ENCODE data around the gene KLC4. TPM values are rescaled to one million over a fixed set of nuclear protein-coding genes. Genes with fewer than 3 reads are reported as not detected.

The KLC4 gene
- total and polyA plus RNA-seq, 2 donors from 2014 or later: 33.7 to 39.0 TPM

GRCh38 chr6:43020052-43020705 lies 39.3 kb upstream of the KLC4 start:
- Histone ChIP-seq H3K4me3 (ENCODE audit: low read length in 3 of 3) (peak overlapping the region in 1 of 3 donors; percentile 97), H3K27me3 (ENCODE audit: control insufficient read depth, insufficient read depth, low read length) (no peaks in the 10 kb centered on the region), H3K4me1 (ENCODE audit: control insufficient read depth in 2 of 3, insufficient read depth in 2 of 3, low read depth in 1 of 3, low read length in 3 of 3) (peaks cover 0 to 17% (median 16%) of the 10 kb centered on the region in 3 donors), H3K36me3 (ENCODE audit: control insufficient read depth in 2 of 3, insufficient read depth in 3 of 3, low read length in 3 of 3) (peaks cover 9 to 23% (median 17%) of the 10 kb centered on the region in 3 donors), H3K9ac (ENCODE audit: low read length in 3 of 3) (no peak overlapping the region), H3K9me3 (ENCODE audit: control insufficient read depth in 2 of 3, insufficient read depth in 1 of 3, low read length in 3 of 3) (no peaks in the 10 kb centered on the region), H3K27ac (ENCODE audit: low read depth in 2 of 2, low read length in 2 of 2) (no peak overlapping the region)
- TF ChIP-seq CTCF (IDR thresholded peaks at IDR 0.05; ENCODE audit: borderline replicate concordance, extremely low read depth, insufficient read depth): no peak
- DNase-seq: no peak
- FAIRE-seq: no peak
- intact Hi-C loops (cut with DNase I): no loop called here

- Histone ChIP-seq H3K9ac (ENCODE audit: low read length in 3 of 3) (peak overlapping the region in 1 of 3 donors; percentile 68), H3K4me3 (ENCODE audit: low read length in 3 of 3) (peak overlapping the region; percentile 59 to 97 (median 66))
Observed at GRCh38 chr6:43020847-43021246, 38.6 kb upstream of the KLC4 start.

GRCh38 chr6:43021270-43022047 lies 38.0 kb upstream of the KLC4 start, which contains the start of gene RRP36:
Gene RRP36, plus strand, starts transcription at chr6:43021623. Its CDS starts 32 bp downstream, at chr6:43021655.
- Histone ChIP-seq H3K9me3 (ENCODE audit: control insufficient read depth in 2 of 3, insufficient read depth in 1 of 3, low read length in 3 of 3) (no peaks in the 10 kb centered on the region), H3K27me3 (ENCODE audit: control insufficient read depth, insufficient read depth, low read length) (no peaks in the 10 kb centered on the region), H3K27ac (ENCODE audit: low read depth in 2 of 2, low read length in 2 of 2) (peak within 1 kb of the TSS; percentile 73 to 79), H3K9ac (ENCODE audit: low read length in 3 of 3) (peak within 1 kb of the TSS; percentile 73 to 88 (median 79)), H3K4me1 (ENCODE audit: control insufficient read depth in 2 of 3, insufficient read depth in 2 of 3, low read depth in 1 of 3, low read length in 3 of 3) (peaks cover 0 to 11% (median 10%) of the 10 kb centered on the region in 3 donors), H3K4me3 (ENCODE audit: low read length in 3 of 3) (peak within 1 kb of the TSS; percentile 97 to 100 (median 97)), H3K36me3 (ENCODE audit: control insufficient read depth in 2 of 3, insufficient read depth in 3 of 3, low read length in 3 of 3) (peaks cover 9 to 33% (median 22%) of the 10 kb centered on the region in 3 donors)
- intact Hi-C loops (cut with DNase I): no loop called here
- DNase-seq (peak; percentile 79 to 93 (median 88)), FAIRE-seq (no peak)
- no peak for TF ChIP-seq CTCF (IDR thresholded peaks at IDR 0.05; ENCODE audit: borderline replicate concordance, extremely low read depth, insufficient read depth)

More at GRCh38 chr6:43020847-43021246, 38.6 kb upstream of the KLC4 start:
- Histone ChIP-seq H3K4me1 (ENCODE audit: control insufficient read depth in 2 of 3, insufficient read depth in 2 of 3, low read depth in 1 of 3, low read length in 3 of 3) (peaks cover 0 to 15% (median 14%) of the 10 kb centered on the region in 3 donors), H3K36me3 (ENCODE audit: control insufficient read depth in 2 of 3, insufficient read depth in 3 of 3, low read length in 3 of 3) (peaks cover 9 to 27% (median 19%) of the 10 kb centered on the region in 3 donors), H3K27ac (ENCODE audit: low read depth in 2 of 2, low read length in 2 of 2) (peak overlapping the region; percentile 73 to 79), H3K9me3 (ENCODE audit: control insufficient read depth in 2 of 3, insufficient read depth in 1 of 3, low read length in 3 of 3) (no peaks in the 10 kb centered on the region), H3K27me3 (ENCODE audit: control insufficient read depth, insufficient read depth, low read length) (no peaks in the 10 kb centered on the region)
- intact Hi-C loops (cut with DNase I): no loop called here
- no peak for TF ChIP-seq CTCF (IDR thresholded peaks at IDR 0.05; ENCODE audit: borderline replicate concordance, extremely low read depth, insufficient read depth)
- FAIRE-seq (no peak), DNase-seq (peak in 4 of 5 donors; percentile 29 to 82 (median 50))

All from kidney (tissue), 14 donors.